ENCODE measurements around the gene CRTAC1.
A peak's percentile ranks its signal among the peaks of the same experiment; 100 is the strongest.

The CRTAC1 gene

DNA sequence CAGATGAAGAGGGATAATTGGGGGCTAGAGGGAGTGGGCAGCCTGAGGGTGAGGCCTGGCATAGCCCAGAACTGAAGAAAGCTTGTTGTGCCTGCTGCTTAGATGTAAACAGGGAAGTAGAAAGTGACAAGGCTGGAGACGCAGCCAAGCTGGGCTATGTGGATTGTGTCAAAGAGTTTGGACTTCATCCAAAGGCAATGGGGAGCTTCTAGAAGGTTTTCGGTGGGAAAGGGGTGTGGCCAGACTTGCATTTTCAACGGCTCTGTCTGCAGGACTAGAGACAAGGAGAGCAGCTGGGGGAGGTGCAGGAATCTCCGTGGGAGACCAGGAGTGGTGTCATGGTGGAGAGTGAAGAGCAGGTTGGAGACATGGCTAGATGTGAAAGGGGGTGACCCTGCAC is 132.0 kb downstream of the CRTAC1 start:
- no peak for DNase-seq (ENCODE audit: low read depth in 2 of 2)

GRCh38 chr10:97896756-97897358 is 133.6 kb downstream of the CRTAC1 start:
- DNase-seq (ENCODE audit: low read depth in 2 of 2), result no peak

- no peak for DNase-seq (ENCODE audit: low read depth in 2 of 2)
Observed at GRCh38 chr10:97895915-97896314, 134.5 kb downstream of the CRTAC1 start.

- no peak for DNase-seq (ENCODE audit: low read depth in 2 of 2)
Observed at GRCh38 chr10:97895084-97895483, 135.3 kb downstream of the CRTAC1 start.

GRCh38 chr10:97894092-97894491 is 136.3 kb downstream of the CRTAC1 start:
- no peak for DNase-seq (ENCODE audit: low read depth in 2 of 2)

GRCh38 chr10:97892939-97893338 is 137.5 kb downstream of the CRTAC1 start:
- DNase-seq (ENCODE audit: low read depth in 2 of 2), result no peak

DNA sequence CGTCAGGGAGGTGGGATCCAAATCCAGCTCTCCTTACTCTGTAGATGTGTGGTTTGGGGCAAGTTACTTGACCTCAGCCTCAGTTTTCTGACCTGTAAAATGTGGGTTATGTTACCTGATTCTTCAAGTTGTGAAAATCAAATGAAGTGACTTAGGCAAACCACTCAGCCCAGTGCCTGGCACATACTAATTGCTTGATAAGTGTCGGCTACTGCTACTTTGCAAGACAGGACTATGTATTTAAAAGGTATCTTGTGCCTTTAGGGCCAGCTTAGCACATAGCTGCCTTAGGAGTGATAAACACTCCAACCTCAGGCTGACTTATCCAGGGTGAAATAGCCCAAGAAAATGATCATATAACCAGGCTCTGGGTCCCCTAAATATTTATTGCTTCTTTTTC is 137.9 kb downstream of the CRTAC1 start:
- no peak for DNase-seq (ENCODE audit: low read depth in 2 of 2)

DNA sequence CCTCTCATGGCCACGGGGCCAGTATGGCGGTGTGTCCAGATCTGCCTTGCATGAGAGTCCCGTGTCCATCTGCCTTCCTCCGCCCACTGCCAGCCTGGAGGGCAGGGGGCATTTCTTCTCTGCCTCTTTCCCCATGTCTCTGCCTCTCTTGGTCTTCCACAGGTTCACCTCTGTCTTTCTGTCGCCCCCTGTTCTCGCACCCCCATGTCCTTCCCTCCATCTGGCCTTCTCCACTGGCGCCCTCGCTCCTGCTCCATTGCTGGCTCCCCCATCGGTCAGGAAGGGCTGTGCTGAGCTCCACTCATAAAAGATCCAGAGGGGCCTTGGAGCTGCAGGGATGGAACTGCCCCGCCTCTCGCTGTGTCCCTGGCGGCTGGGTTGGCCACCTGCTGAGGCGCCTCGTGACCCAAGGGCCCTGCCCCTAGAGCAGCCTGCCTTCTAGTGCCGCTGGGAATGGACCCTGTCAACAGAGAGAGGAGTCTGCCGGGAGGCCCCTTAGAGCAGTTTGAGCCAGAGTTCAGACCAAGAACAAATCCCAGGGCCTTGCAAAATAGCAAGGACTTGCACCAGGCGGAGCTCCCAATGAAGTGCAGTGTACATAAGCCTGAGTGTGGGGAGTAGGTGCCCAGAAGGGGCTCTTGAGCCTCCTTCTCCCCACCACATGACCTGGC is 138.8 kb downstream of the CRTAC1 start:
- no peak for DNase-seq (ENCODE audit: low read depth in 2 of 2)

DNA sequence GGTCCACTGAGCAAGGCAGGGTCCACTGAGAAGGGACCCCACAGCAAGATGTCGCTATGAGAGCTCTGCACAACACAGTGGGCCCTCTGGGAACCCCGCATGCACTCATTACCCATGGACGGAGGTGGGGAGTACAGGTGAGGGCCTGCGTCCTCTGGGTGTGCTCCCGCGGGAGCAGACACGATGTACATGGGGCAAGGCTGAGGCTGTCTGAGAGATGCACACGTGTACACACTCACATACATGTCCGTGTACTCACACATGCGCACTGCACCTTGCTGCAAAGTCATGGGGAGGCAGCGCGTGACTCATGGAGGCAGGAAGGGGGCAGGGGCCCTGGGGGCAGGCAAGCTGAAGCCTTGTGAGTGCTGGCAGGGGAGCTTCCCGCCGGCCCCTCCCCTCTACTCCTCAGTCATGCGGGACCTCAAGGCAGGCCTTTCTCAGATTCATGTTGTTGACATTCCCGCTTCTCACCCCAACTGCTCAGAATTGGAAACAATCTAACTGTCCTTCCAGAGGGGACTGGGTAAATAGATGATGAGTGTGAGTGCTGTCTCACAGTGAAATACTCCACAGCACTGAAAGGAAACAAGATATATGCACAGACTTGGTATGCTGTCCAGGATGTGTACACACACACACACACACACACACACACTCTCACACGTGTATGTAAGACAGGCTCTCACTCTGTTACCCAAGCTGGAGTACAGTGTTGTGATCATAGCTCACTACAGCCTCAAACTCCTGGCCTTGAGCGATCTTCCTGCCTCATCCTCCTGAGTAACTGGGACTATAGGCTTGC is 140.8 kb downstream of the CRTAC1 start:
- DNase-seq (ENCODE audit: low read depth in 2 of 2), result no peak

DNA sequence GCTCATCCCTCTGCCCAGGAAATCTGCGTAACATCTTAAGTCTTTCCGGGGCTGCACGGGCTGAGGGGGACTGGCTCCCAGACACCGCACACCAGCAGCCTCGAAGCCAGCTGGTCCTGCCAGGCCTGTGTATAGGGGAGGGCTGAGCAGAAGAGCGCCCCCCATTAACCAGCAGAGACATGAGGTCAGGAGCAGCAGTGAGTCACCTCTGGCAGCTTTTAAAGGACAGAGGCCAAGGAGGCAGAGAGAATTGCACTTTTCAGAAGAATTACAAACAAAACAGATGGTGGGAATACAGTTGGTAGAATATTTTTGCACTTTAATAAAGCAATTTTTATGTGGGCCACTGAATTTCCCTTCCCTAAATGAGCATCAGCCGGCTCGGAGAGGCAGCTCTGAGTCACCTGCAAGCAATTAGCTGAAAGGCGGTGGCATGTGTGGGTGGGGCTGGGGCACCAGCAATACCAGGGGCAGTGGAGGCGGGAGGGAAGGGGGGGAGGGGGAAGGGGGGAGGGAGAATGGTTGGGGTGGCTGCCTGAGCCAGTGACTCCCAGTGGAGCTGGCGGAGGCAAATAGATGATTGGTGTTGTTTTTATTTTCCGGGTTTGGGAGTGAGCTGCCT is 141.7 kb downstream of the CRTAC1 start:
- DNase-seq (ENCODE audit: low read depth in 2 of 2), result peak in 1 of 2 donors; percentile 18

- DNase-seq (ENCODE audit: low read depth in 2 of 2), result no peak
Observed at GRCh38 chr10:97888134-97888533, 142.3 kb downstream of the CRTAC1 start.

DNA sequence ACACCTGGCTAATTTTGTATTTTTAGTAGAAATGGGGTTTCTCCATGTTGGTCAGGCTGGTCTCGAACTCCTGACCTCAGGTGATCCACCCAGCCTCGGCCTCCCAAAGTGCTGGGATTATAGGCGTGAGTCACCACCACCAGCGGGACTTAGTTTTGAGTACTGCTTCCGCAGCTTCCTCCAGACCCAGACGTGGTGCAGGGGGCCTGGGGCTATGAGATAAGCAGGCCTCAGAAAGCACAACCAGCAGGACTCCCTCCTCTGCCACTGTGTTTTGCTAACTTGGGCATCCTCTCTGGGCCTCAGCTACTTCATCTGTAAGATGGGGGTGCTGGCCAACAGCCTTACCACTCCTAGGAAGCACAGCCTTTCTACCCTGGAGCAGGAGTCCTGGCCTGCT is 143.0 kb downstream of the CRTAC1 start:
- no peak for DNase-seq (ENCODE audit: low read depth in 2 of 2)

DNA sequence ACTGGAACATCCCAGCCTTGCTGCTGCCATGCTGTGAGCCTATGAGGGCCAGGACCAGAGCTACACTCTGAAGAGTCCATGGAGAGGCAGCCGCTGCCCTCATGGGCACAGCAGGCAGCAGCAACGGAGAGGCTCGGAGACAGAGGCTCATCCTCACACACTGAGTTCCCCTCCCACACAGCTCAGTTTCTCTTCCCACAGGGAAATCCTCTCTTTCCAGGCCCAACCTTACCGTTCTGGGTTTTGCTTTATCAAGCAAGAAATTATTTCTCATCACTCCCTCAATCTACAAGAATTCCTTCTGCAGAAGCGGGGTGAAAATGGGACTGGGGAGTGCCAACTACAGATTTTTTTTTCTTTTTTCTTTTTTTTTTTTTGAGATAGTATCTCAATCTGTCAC is 144.1 kb downstream of the CRTAC1 start:
- DNase-seq (ENCODE audit: low read depth in 2 of 2), result no peak

GRCh38 chr10:97883092-97883485 is 147.3 kb downstream of the CRTAC1 start:
- DNase-seq (ENCODE audit: low read depth in 2 of 2), result no peak

DNA sequence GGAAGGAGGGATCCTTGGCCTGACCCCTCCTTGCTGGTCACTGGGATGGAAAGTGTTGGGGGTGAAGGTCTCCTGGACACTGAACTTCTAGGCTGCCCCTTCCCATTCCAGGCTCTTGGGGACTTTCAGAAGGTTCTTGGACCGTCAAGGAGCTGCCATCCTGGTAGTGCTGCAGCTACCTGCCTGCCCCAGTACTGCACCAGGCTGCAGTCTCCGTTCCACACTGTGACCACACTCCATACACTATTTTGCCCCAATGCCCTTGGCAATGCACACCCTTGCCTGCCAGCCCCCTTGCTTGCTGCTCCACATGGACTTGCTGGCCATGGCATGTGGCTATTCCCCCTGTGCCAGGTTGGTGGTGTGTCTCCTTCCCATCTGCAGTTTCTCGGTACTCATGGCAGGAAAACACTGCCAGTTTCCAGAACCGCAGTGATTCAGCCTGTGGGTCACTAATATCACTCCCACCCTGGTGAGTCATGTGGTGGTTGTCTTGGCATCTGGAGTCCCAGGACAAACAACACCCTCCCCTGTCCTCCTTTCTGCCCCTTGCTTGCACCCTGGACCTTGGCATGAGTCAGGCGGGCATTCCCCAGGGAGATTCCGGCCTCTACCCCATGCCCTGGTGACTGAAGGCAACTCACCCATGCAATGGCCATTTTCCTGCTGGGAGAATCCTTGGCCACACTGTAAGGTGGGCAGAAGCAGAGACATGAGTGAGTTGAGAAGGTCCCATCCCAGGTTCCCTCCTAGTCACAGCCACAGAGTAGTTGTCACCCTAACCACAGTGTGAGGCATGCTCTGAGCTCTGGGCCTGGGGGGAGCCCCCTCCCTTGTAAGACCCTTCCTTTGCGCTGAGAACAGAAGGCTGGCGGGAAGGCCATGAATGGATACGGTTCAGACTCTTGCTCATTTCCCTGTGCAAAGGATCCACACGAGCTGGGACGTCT is 148.0 kb downstream of the CRTAC1 start:
- DNase-seq (ENCODE audit: low read depth in 2 of 2), result peak in 1 of 2 donors; percentile 47

DNA sequence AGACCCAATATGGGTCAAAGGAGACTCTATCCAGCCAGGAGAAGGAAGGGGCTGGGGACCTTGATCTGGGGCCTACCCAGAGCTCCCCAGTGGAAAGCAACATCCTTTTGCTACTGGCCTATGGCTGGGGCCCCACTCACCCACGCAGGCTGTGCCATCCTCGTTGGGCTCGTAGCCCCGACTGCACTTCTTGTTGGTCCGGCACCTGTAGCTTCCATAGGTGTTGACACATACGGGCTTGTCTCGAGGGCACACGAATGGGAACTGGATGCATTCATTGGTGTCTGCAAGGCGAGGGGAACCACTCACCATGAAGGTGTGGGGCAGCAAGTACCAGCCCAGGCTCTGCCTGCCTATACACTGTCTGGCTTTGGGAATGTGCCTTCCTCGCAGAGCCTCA is 150.3 kb downstream of the CRTAC1 start:
- DNase-seq (ENCODE audit: low read depth in 2 of 2), result no peak

GRCh38 chr10:97879241-97879640 is 151.2 kb downstream of the CRTAC1 start:
- DNase-seq (ENCODE audit: low read depth in 2 of 2), result no peak

GRCh38 chr10:97876402-97876801 is 154.0 kb downstream of the CRTAC1 start:
- no peak for DNase-seq (ENCODE audit: low read depth in 2 of 2)

DNA sequence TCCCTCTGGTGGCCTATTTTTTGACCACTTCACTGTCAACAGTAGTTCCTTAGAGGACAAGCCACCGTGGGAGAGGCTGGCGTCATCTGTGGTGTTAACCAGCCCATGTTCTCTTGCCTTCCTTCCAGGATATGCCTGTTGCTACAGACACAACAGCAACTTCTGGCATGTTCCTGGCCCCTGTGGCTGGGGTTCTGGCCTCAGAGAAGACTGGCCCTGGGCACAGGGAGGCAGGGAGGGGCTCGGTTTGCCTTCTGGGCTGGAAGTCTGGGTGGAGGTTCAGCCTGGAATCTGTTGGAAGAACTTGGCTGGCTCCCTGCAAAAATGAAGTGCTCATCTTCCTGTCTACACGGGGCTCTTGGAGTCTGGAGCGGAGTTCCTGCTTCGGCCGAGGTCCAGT is 155.0 kb downstream of the CRTAC1 start:
- no peak for DNase-seq (ENCODE audit: low read depth in 2 of 2)

DNA sequence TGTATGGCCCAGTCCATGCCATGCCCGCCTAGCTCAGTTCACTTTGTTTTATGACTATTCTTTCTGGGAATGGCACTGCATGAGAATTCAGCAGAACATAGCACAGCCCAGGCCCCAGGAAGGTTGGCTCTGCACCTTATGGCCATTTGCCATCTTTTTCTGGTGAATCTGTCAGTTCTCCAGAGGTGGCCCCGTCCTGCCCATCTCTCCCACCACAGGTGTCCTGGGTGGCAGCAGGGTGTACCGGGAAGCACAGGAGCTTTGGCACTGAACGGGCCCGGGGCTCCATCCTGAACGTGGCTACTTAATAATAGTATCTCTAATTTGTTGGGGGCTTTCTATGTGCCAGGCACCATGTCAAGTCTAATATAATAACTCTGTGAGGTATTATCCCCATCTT is 156.1 kb downstream of the CRTAC1 start:
- no peak for DNase-seq (ENCODE audit: low read depth in 2 of 2)

GRCh38 chr10:97873569-97873968 is 156.9 kb downstream of the CRTAC1 start:
- DNase-seq (ENCODE audit: low read depth in 2 of 2), result no peak

Measured in stimulated activated CD4-positive, alpha-beta T cell treated with anti-CD3 and anti-CD28 coated beads, Interleukin-4, amount 100 ng/mL, for 48 hours (primary cell).